GM12892 (cell line): ENCODE data around the gene ACADM.

ENCODE experiments used
- POLR2A ChIP-seq: IDR thresholded peaks from 2 replicates; pipeline ENCODE4 v1.6.1; 2011; ENCODE audit warnings: low read depth, low read length, control low read depth
- POLR2AphosphoS5 ChIP-seq: IDR thresholded peaks from 2 replicates; pipeline ENCODE4 v1.6.1; 2011; ENCODE audit warnings: low read depth, low read length, control low read depth

GRCh38 chr1:75710832-75711231 is 13.7 kb upstream of the ACADM start:
- TF ChIP-seq POLR2A (no peak), POLR2AphosphoS5 (no peak)
